KMS-11 (cell line): Measurements from ENCODE around the gene LMO1.

Experiments used
- H2AFZ ChIP-seq: fragments of 200-600 bp; sonication (generic); 2 replicates; pipeline ENCODE4 v1.6.1; 2016; ENCODE audit warnings: antibody characterized with exemption, mixed run types, low read depth
- H3K27ac ChIP-seq: fragments of 200-600 bp; sonication (generic); 2 replicates; pipeline ENCODE4 v1.6.1; 2016; ENCODE audit warnings: mild to moderate bottlenecking, mixed run types
- H3K27me3 ChIP-seq: fragments of 200-600 bp; sonication (generic); 2 replicates; pipeline ENCODE4 v1.6.1; 2017; ENCODE audit warnings: mild to moderate bottlenecking, low read depth, mixed run types, moderate library complexity; ENCODE audit not compliant: insufficient read depth
- H3K36me3 ChIP-seq: fragments of 200-600 bp; sonication (generic); 2 replicates; pipeline ENCODE4 v1.6.1; 2017; ENCODE audit warnings: mild to moderate bottlenecking, mixed run types; ENCODE audit not compliant: insufficient read depth
- H3K4me1 ChIP-seq: fragments of 200-600 bp; sonication (generic); 2 replicates; pipeline ENCODE4 v1.6.1; 2016; ENCODE audit warnings: mild to moderate bottlenecking, low read depth, mixed run types; ENCODE audit not compliant: poor library complexity, severe bottlenecking
- H3K4me2 ChIP-seq: fragments of 200-600 bp; sonication (generic); 2 replicates; pipeline ENCODE4 v1.7.0; 2016; ENCODE audit warnings: mild to moderate bottlenecking, mixed run types
- H3K4me3 ChIP-seq: fragments of 200-600 bp; sonication (generic); IDR thresholded peaks from 2 replicates; pipeline ENCODE4 v1.6.1; 2017; ENCODE audit warnings: low read depth, low read length, mixed read lengths; ENCODE audit not compliant: insufficient read depth
- H3K79me2 ChIP-seq: fragments of 200-600 bp; sonication (generic); 2 replicates; pipeline ENCODE4 v1.6.1; 2016; ENCODE audit warnings: low read depth, mixed run types; ENCODE audit not compliant: insufficient read depth
- H3K9ac ChIP-seq: fragments of 200-600 bp; sonication (generic); 2 replicates; pipeline ENCODE4 v1.6.1; 2016; ENCODE audit warnings: mild to moderate bottlenecking, mixed run types
- H4K20me1 ChIP-seq: fragments of 200-600 bp; sonication (generic); 2 replicates; pipeline ENCODE4 v1.6.1; 2016; ENCODE audit warnings: mild to moderate bottlenecking, mixed run types; ENCODE audit not compliant: insufficient read depth
- TF ChIP-seq, protein P1 (sequence below): fragments of 200-600 bp; sonication (generic); conservative IDR thresholded peaks from 2 replicates; pipeline ENCODE4 v1.6.1; 2017; ENCODE audit warnings: low read depth, mild to moderate bottlenecking, antibody characterized with exemption, low read length, moderate library complexity, mixed read lengths

Gene LMO1

DNA sequence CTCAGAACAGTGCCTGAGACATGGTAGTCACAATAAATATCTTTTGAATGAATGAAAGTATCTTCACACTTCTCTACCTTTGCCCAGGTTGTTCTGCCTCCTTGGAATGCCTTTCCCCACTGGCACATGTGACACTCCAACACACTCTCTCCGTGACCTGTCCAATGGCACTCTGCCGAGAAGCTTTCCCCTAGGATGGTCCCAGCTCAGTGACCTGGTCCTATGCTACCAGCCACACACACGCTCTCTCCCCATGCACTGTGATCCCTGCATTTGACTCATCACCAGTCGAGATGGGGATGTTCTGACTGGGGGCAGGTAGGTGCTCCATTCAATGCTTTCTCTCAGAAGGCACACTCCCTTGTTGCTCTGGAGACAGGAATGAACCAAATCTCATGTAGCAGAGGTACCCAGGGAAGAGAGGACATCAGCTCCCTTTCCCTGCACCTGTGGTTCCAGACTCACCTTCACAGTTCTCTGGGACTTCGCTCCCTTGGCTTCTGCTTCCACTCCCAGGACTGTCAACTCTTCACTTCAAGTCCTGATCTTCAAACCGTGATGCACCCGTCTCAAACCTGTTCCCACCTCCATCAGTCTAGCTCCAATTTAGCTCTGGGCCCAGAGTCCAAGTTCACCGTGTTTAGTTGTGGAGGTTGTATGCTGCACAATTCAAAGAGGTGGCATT lies 30.7 kb upstream of the LMO1 start:
- Histone ChIP-seq H3K4me3 (no peak overlapping the region), H3K4me1 (no peaks in the 10 kb centered on the region), H3K9ac (no peak overlapping the region), H3K27me3 (no peaks in the 10 kb centered on the region), H2AFZ (no peak overlapping the region), H3K27ac (no peak overlapping the region), H3K36me3 (no peaks in the 10 kb centered on the region), H3K4me2 (no peak overlapping the region), H4K20me1 (no peaks in the 10 kb centered on the region), H3K79me2 (no peaks in the 10 kb centered on the region)
- TF ChIP-seq, protein P1, sequence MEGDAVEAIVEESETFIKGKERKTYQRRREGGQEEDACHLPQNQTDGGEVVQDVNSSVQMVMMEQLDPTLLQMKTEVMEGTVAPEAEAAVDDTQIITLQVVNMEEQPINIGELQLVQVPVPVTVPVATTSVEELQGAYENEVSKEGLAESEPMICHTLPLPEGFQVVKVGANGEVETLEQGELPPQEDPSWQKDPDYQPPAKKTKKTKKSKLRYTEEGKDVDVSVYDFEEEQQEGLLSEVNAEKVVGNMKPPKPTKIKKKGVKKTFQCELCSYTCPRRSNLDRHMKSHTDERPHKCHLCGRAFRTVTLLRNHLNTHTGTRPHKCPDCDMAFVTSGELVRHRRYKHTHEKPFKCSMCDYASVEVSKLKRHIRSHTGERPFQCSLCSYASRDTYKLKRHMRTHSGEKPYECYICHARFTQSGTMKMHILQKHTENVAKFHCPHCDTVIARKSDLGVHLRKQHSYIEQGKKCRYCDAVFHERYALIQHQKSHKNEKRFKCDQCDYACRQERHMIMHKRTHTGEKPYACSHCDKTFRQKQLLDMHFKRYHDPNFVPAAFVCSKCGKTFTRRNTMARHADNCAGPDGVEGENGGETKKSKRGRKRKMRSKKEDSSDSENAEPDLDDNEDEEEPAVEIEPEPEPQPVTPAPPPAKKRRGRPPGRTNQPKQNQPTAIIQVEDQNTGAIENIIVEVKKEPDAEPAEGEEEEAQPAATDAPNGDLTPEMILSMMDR = no peak

- Histone ChIP-seq H3K27ac (no peak overlapping the region), H3K4me2 (no peak overlapping the region), H3K4me3 (no peak overlapping the region), H2AFZ (no peak overlapping the region), H4K20me1 (no peaks in the 10 kb centered on the region), H3K9ac (no peak overlapping the region), H3K79me2 (no peaks in the 10 kb centered on the region), H3K36me3 (no peaks in the 10 kb centered on the region), H3K27me3 (no peaks in the 10 kb centered on the region), H3K4me1 (no peaks in the 10 kb centered on the region)
- TF ChIP-seq, protein P1 = no peak
Measured at GRCh38 chr11:8293171-8293570, 29.5 kb upstream of the LMO1 start.

DNA sequence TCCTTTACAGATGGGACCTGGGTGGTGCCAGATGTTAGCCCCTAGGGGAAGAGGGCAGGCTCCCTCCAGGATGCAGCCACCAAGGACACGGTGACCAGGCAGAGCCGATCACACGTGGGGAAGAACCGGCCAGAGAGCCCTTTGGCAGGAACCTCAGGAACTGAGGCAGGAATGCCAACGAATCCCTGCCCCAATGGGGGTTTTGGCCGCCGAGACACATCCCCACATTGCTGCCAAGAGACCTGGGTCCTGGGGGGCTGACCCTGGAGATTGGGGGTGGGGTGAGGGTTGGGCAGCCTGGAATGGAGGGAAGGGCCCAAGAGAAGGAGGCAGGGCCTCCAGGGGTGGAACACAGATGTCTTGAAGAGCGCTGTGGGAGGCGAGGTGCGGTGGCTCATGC lies 28.7 kb upstream of the LMO1 start:
- Histone ChIP-seq H3K4me1 (no peaks in the 10 kb centered on the region), H3K9ac (no peak overlapping the region), H2AFZ (no peak overlapping the region), H4K20me1 (no peaks in the 10 kb centered on the region), H3K27ac (no peak overlapping the region), H3K4me2 (no peak overlapping the region), H3K27me3 (no peaks in the 10 kb centered on the region), H3K79me2 (no peaks in the 10 kb centered on the region), H3K36me3 (no peaks in the 10 kb centered on the region), H3K4me3 (no peak overlapping the region)
- TF ChIP-seq, protein P1 = no peak

DNA sequence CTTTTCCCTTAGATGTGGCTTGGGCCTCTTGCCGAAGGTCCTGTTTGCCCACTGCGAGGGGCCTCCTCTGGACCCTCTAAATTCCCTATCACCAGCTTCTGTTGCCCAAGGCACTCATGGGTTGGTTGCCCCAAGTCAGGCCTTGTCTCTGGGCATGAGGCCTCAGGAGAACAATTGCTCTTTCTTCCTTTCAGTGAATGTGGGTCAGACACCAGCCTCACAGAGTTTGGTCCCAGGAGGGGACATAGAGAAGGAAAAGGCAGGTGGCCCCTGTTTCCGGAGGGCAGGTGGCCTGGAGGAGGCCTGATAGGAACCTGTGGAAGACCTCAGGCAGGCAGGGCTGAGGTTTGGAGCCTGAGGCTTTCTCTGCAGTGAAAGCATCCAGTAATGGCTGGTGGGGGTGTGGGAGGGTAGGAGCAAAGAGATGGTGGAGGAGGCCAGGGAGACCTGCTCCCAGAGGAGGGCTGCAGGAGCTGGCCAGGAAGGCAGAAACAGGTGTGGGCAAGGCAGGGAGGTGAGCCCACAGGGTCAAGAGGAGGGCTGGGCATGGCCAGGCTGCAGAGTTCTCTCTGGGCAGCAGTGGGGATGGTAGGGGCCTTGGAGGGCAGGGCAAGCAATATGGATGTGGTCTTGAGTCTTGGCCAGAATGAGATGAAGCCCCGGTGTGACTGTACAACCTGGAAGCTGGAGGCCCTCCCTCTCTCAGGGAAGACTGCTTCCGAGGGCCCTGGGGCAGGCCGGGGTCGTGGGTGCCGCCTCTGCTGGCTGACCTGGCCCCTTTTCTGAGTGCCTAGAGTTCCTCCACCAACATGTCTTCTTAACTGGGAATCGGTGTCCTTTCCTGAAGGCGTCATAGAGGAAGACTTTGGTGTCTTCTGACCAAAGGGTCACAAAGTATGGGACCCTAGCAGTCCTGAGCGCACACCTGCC lies 28.0 kb upstream of the LMO1 start:
- no peak overlapping the region for H3K9ac ChIP-seq
- no peak overlapping the region for H3K27ac ChIP-seq
- H3K4me2 ChIP-seq = no peak overlapping the region
- no peaks in the 10 kb centered on the region for H3K27me3 ChIP-seq
- no peak overlapping the region for H3K4me3 ChIP-seq
- H3K4me1 ChIP-seq = no peaks in the 10 kb centered on the region
- no peaks in the 10 kb centered on the region for H3K79me2 ChIP-seq
- TF ChIP-seq, protein P1 = no peak
- H2AFZ ChIP-seq = no peak overlapping the region
- no peaks in the 10 kb centered on the region for H3K36me3 ChIP-seq
- no peaks in the 10 kb centered on the region for H4K20me1 ChIP-seq
